HG03066 (cell line): Measurements from ENCODE around the gene SLIT1.

Source experiments
- ATAC-seq: cut with Tn5 transposase; IDR thresholded peaks from one replicate; pipeline ENCODE4 v1.9.1; 2021; ENCODE audit warnings: low read depth; ENCODE audit not compliant: unreplicated experiment

Gene SLIT1

GRCh38 chr10:97175586-97175985 lies 10.2 kb downstream of the SLIT1 start:
- no peak for ATAC-seq

GRCh38 chr10:97174941-97175340 lies 10.8 kb downstream of the SLIT1 start:
- no peak for ATAC-seq

GRCh38 chr10:97174276-97174775 lies 11.4 kb downstream of the SLIT1 start:
- ATAC-seq: no peak

- no peak for ATAC-seq
Measured at GRCh38 chr10:97173036-97173435, 12.7 kb downstream of the SLIT1 start.

GRCh38 chr10:97171001-97171400 lies 14.8 kb downstream of the SLIT1 start:
- ATAC-seq: no peak

GRCh38 chr10:97169911-97170693 lies 15.7 kb downstream of the SLIT1 start:
- ATAC-seq: no peak

- ATAC-seq: no peak
Measured at GRCh38 chr10:97169063-97169462, 16.7 kb downstream of the SLIT1 start.

GRCh38 chr10:97168645-97169044 lies 17.1 kb downstream of the SLIT1 start:
- ATAC-seq: no peak

GRCh38 chr10:97165499-97165898 lies 20.3 kb downstream of the SLIT1 start:
- no peak for ATAC-seq

GRCh38 chr10:97163781-97164501 lies 21.8 kb downstream of the SLIT1 start:
- no peak for ATAC-seq

GRCh38 chr10:97163181-97163580 lies 22.6 kb downstream of the SLIT1 start:
- ATAC-seq: no peak

GRCh38 chr10:97159646-97160305 lies 26.0 kb downstream of the SLIT1 start:
- no peak for ATAC-seq

- ATAC-seq: no peak
Measured at GRCh38 chr10:97157578-97158095, 28.1 kb downstream of the SLIT1 start.

GRCh38 chr10:97154781-97155180 lies 31.0 kb downstream of the SLIT1 start:
- ATAC-seq: no peak

- ATAC-seq: no peak
Measured at GRCh38 chr10:97154162-97154561, 31.6 kb downstream of the SLIT1 start.

GRCh38 chr10:97153270-97153850 lies 32.4 kb downstream of the SLIT1 start:
- no peak for ATAC-seq

- no peak for ATAC-seq
Measured at GRCh38 chr10:97151307-97151914, 34.3 kb downstream of the SLIT1 start.

- no peak for ATAC-seq
Measured at GRCh38 chr10:97150616-97151015, 35.1 kb downstream of the SLIT1 start.

GRCh38 chr10:97150013-97150595 lies 35.7 kb downstream of the SLIT1 start:
- no peak for ATAC-seq

GRCh38 chr10:97149079-97149531 lies 36.7 kb downstream of the SLIT1 start:
- ATAC-seq: no peak
